GM21576 (cell line): ENCODE data around the gene AGPS.

Source experiments
- ATAC-seq: cut with Tn5 transposase; IDR thresholded peaks from one replicate; pipeline ENCODE4 v1.9.1; 2021; ENCODE audit warnings: mild to moderate bottlenecking, moderate library complexity; ENCODE audit not compliant: unreplicated experiment

Gene AGPS

GRCh38 chr2:177582000-177582399, 189.4 kb downstream of the AGPS start:
- no peak for ATAC-seq

- no peak for ATAC-seq
These were observed 191.6 kb downstream of the AGPS start for GRCh38 chr2:177584030-177584692.

GRCh38 chr2:177585234-177585863, 192.8 kb downstream of the AGPS start:
- ATAC-seq: no peak

- ATAC-seq: no peak
These were observed 193.6 kb downstream of the AGPS start for GRCh38 chr2:177586154-177586553.

DNA sequence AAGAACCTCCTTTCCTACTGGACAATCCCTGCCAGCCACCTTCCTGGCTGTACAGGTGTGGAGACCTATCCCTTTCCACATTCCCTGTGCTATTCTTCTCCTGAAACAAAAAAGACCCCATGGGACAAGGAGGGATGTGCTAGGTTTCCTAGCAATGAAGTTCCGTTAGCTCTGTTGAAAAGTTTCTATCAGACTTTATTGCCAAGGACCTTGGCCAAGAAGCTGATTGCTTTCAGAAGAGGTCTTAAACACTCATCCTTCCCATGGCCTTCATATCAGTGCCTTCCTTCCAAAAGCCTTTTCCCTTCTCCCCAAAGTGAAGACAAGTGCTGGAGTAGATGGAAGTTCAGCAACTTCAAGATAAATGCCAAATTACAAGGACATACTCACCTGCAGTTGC, 194.8 kb downstream of the AGPS start:
- no peak for ATAC-seq

GRCh38 chr2:177588671-177589070, 196.1 kb downstream of the AGPS start:
- ATAC-seq: no peak

- ATAC-seq: no peak
These were observed 196.6 kb downstream of the AGPS start for GRCh38 chr2:177589186-177589585.

DNA sequence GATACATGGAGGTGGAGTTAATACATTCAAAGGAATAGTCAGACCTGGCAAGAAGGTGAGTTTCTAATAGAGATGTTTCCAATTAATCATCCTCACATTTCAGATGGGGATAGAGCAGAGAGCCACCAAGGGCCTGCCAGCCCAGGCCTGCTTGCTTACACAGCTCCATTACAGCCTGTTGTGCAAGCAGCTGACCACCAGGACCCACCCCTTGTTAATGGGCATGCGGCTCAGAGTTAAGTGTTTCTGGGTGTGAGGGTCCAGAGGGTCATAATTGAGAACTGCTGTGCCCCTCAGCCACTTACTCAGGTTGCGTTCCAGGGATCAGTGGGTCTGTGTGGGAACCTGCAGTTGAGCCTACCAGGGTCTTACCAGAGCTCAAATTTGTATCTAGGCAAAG, 199.8 kb downstream of the AGPS start:
- ATAC-seq: no peak

DNA sequence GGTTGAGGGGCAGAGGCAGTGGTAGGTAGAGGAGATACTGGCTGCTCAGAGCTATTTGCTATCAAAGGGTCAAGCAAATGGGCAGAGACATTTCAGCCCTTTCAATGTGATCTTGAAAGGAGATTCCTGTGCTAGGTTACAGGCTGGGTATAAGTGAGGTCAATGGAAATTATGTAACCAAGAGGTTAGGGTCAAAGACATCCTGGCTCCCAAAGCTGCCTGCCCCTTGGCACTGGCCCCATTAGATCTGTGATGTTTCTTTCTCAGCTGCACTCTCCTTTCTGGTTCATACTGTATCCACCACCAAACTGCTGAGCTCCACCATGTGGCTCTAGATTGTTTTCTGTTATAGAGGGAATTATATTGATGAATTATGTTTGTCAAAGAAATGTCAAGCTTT, 200.4 kb downstream of the AGPS start:
- ATAC-seq: no peak

DNA sequence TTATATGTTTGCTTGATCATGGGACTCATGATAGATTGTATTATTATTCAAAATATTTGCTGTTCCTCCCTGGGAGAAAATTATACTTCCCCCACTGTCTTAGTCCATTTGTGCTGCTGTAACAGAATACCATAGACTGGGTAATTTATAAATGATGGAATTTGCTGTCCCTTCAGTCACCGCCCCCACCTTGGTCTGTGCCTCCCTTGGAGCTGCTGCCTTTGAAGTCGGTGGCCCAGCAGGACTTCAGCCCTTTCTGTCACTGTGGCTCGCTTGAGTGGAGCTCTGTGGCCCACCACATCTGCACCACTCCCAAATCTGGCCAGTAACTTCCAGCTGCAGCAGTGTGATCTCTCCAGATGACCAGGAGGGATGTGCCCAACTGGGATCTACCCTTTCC, 200.8 kb downstream of the AGPS start:
- ATAC-seq: no peak
